Pancreas (tissue), 10 donors: ENCODE measurements around the gene HAUS3. TPM values are rescaled to one million over a fixed set of nuclear protein-coding genes. Genes with fewer than 3 reads are reported as not detected.

Source experiments
- ATAC-seq, 4 donors: fragments of 200-7000 bp; cut with Tn5 transposase; one replicate each; pipeline versions ENCODE4 v1.8.0 to v1.9.1; 2020; ENCODE audit warnings: mild to moderate bottlenecking in 4 of 4, moderate library complexity in 4 of 4
- DNase-seq, 6 donors: peaks; one replicate each; pipeline ENCODE4 v3.0.0-alpha.2; 2020
- FAIRE-seq: peaks from 2 replicates; lab custom pipeline; 2012; peaks lifted over from hg19 to GRCh38; lab: Jason Lieb, UNC
- H3K27ac ChIP-seq, 4 donors: fragments of 200-600 bp; sonication (generic); 1 replicate in 3 of 4; 2 replicates in 1 of 4; pipeline versions ENCODE4 v1.5.0 to v1.8.0; 2020
- H3K27me3 ChIP-seq, 4 donors: fragments of 200-600 bp; one replicate each; pipeline ENCODE4 v1.8.0; 2021
- H3K36me3 ChIP-seq, 3 donors: fragments of 200-600 bp; sonication (generic) in 1 of 3; one replicate each; pipeline versions ENCODE4 v1.5.0 to v1.8.0; 2020 to 2021
- H3K4me1 ChIP-seq, 3 donors: fragments of 200-600 bp; one replicate each; pipeline ENCODE4 v1.8.0; 2021
- H3K4me3 ChIP-seq, 4 donors: fragments of 200-600 bp; sonication (generic) in 2 of 4; one replicate each; pipeline versions ENCODE4 v1.5.0 to v1.8.0; 2020 to 2021
- H3K9me3 ChIP-seq, 4 donors: fragments of 200-600 bp; one replicate each; pipeline ENCODE4 v1.8.0; 2021
- WGBS, 2 donors: extraction: QIAGEN DNeasy Blood & Tissue Kit; methylation state at CpG; one replicate each; pipeline ENCODE4 v1.1.7; 2013; 5-methylcytosine and 5-hydroxymethylcytosine counted together
- intact Hi-C, 3 donors: fragments of 100-400 bp; cut with DNase I; formaldehyde crosslinking; loops; one replicate each; pipeline versions ENCODE4 v1.11.1 to v1.14.2; 2022
- polyA plus RNA-seq, 2 donors: library from polyadenylated mRNA; stranded (reverse); fragments of 200-250 nt; gene quantifications; one replicate each; pipeline ENCODE4 v1.2.3, GENCODE V29; 2013
- total RNA-seq, 6 donors: library from RNA; stranded (reverse); fragmentation: NEBNext Ultra II Directional in 4 of 6; extraction: Animal tissue kit (Norgen Biotek cat#: 25700) in 4 of 6; gene quantifications; one replicate each; pipeline versions ENCODE4 v1.2.1 to v1.2.4, GENCODE V29; 2021 to 2023
- TF ChIP-seq, protein P1 (sequence below), 4 donors: fragments of 200-600 bp; sonication (generic) in 3 of 4; IDR thresholded peaks; one replicate each; pipeline versions ENCODE4 v1.5.0 to v1.8.0; 2021; ENCODE audit warnings: antibody characterized with exemption in 4 of 4
- donor health status: healthy with polysubstance abuse.
- donor health status: DM: no; HTN: no; CAD: no; lungs with moderate emphysema.
- donor health status: DM: no; HTN: no; CAD: no.
- donor health status: control.
- donor health status: control.
- donor health status: Bipolar disorder and iron deficiency.
- donor health status: DM: yes; HTN: yes; CAD: no.
- donor health status: DM: no; HTN: no; CAD: no.
- donor health status: DM: no; HTN: no; CAD: no.
- donor health status: DM: yes; HTN: yes; CAD: no.

The HAUS3 gene
- total and polyA plus RNA-seq, 8 donors: 4.1 to 9.6 (median 6.2) TPM

DNA sequence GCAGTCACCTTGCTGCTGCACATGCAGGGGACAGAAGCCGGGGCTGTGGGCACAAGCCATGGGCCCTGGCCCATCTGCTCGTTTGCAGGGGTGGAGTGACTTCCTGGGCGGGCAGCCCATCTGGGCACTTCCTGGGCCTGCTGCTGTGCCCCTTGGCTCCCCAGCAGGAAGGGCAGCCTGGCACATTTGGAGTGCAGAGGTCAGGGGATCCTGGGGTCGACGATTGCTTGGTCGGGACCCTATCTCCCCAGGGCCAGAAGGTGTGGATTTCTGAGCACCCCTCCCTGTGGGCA lies 30.9 kb upstream of the HAUS3 start:
- TF ChIP-seq, protein P1, sequence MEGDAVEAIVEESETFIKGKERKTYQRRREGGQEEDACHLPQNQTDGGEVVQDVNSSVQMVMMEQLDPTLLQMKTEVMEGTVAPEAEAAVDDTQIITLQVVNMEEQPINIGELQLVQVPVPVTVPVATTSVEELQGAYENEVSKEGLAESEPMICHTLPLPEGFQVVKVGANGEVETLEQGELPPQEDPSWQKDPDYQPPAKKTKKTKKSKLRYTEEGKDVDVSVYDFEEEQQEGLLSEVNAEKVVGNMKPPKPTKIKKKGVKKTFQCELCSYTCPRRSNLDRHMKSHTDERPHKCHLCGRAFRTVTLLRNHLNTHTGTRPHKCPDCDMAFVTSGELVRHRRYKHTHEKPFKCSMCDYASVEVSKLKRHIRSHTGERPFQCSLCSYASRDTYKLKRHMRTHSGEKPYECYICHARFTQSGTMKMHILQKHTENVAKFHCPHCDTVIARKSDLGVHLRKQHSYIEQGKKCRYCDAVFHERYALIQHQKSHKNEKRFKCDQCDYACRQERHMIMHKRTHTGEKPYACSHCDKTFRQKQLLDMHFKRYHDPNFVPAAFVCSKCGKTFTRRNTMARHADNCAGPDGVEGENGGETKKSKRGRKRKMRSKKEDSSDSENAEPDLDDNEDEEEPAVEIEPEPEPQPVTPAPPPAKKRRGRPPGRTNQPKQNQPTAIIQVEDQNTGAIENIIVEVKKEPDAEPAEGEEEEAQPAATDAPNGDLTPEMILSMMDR (IDR thresholded peaks at IDR 0.05): no peak
- Histone ChIP-seq H3K27me3 (no peaks in the 10 kb centered on the region), H3K27ac (no peak overlapping the region), H3K9me3 (no peaks in the 10 kb centered on the region), H3K4me1 (no peaks in the 10 kb centered on the region), H3K36me3 (no peaks in the 10 kb centered on the region), H3K4me3 (no peak overlapping the region)
- ATAC-seq (no peak), FAIRE-seq (no peak), DNase-seq (peak in 2 of 6 donors; percentile 12 to 55)
- intact Hi-C loops: no loop called here
- 84 to 90% methylated on average over 6 of the region's 6 CpGs for WGBS, 2 donors

DNA sequence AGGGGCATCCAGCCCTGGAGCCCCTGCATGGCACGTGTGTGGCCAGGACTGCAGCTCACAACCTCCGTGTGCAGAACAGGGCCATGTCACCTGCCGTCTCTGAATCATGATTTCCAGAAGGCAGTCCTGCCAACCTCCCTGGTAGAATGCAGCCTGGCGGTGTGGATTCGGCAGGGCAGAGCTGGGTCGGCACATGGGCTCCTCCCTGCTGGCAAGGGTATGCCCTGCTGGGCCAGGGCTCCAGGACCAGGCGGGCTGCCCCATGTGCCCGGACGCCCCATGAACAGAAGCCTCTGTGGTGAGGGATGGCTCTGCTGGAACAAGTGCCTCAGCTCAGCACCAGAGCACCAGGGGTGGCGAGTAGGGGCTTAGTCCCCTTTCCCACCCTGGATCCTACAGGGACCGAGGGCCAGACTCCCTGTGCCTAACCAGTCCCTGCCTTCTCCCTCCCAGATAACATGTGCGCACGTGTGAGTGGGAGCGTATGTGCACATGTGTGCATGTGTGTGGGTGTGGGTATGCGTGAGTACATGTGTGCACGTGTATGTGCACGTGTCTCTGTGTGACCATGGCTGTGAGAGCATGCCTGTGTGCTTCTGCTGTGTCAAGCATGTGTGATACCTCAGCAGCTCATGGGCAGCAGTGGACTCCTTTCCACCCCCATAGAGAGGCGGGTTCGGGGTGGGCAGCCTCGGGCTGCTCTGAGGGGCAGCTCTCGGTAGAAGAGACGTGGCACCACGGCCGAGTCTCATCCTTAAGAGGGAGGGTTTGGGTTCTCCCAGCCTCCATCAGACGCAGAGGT lies 30.3 kb upstream of the HAUS3 start:
- no peak overlapping the region for H3K27ac ChIP-seq
- WGBS, 2 donors: 92 to 94% methylated on average over 25 of the region's 25 CpGs
- no peak overlapping the region for H3K4me3 ChIP-seq
- peak in 2 of 6 donors; percentile 4 to 61 for DNase-seq
- ATAC-seq: no peak
- TF ChIP-seq, protein P1 (IDR thresholded peaks at IDR 0.05): no peak
- no peaks in the 10 kb centered on the region for H3K4me1 ChIP-seq
- no peaks in the 10 kb centered on the region for H3K27me3 ChIP-seq
- FAIRE-seq: no peak
- no peaks in the 10 kb centered on the region for H3K9me3 ChIP-seq
- H3K36me3 ChIP-seq: no peaks in the 10 kb centered on the region
- intact Hi-C loops: no loop called here

DNA sequence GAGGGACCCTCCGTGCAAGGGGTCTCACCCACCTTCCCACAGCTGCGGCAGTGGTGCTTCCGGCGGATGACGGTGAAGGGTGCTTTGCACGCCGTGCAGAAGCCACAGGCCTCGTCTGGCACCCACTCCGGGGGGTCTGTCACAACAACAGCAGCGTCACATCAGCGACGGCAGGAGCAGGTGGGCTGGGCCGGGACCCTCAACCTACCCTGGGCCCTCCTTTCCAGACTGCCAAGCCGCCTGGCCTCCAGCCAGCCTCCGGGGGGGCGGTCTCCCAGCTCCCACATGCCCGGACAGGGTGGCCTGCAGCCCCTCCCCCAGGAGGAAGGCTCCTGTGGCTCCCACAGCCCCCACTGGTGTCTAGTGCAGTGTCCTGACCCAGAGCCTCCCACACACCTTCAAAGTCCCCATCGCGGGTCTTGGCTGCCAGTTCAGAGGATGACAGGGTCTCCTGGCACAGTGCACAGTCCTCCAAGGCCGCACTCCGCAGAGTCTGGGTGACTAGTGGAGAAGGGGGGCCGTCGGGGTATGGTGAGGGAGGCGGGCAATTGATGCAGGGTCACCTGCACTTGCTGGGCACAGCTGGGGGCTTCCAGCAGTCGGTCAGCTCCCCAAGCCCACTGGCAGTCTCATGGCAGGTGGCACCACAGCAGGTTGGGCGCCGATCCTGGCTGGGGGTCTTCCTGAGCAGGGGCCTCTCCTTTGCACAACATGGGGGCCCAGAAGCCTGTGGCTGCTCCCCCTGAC lies 29.5 kb upstream of the HAUS3 start:
- no peaks in the 10 kb centered on the region for H3K9me3 ChIP-seq
- H3K27ac ChIP-seq: no peak overlapping the region
- DNase-seq (peak in 2 of 6 donors; percentile 41 to 73), FAIRE-seq (no peak), ATAC-seq (no peak)
- intact Hi-C loops: no loop called here
- no peaks in the 10 kb centered on the region for H3K4me1 ChIP-seq
- no peaks in the 10 kb centered on the region for H3K27me3 ChIP-seq
- H3K4me3 ChIP-seq: no peak overlapping the region
- WGBS, 2 donors: 84% methylated on average over 23 to 27 of the region's 27 CpGs
- no peaks in the 10 kb centered on the region for H3K36me3 ChIP-seq
- TF ChIP-seq, protein P1 (IDR thresholded peaks at IDR 0.05): no peak

- FAIRE-seq: no peak
- 86 to 91% methylated on average over 34 of the region's 34 CpGs for WGBS, 2 donors
- Histone ChIP-seq H3K9me3 (no peaks in the 10 kb centered on the region), H3K27ac (no peak overlapping the region), H3K27me3 (no peaks in the 10 kb centered on the region), H3K36me3 (no peaks in the 10 kb centered on the region), H3K4me1 (no peaks in the 10 kb centered on the region), H3K4me3 (no peak overlapping the region)
- intact Hi-C loops: no loop called here
- TF ChIP-seq, protein P1 (IDR thresholded peaks at IDR 0.05): no peak
- ATAC-seq: no peak
- peak in 2 of 6 donors; percentile 16 to 62 for DNase-seq
Observed at GRCh38 chr4:2270341-2271165, 28.6 kb upstream of the HAUS3 start.
